Activated effector memory CD4-positive, alpha-beta T cell treated with Interleukin-2 at 50 U/mL for 16 hours (primary cell): ENCODE results near the gene LRR1.
"Not testable (repeated sequence)": the region's sequence is repeated elsewhere in the genome, so short reads cannot be mapped to it uniquely, and the experiment has no call there.

Experiments used
- DNase-seq: peaks from one replicate; pipeline ENCODE4 v3.0.0-alpha.2; 2020

The LRR1 gene, protein sequence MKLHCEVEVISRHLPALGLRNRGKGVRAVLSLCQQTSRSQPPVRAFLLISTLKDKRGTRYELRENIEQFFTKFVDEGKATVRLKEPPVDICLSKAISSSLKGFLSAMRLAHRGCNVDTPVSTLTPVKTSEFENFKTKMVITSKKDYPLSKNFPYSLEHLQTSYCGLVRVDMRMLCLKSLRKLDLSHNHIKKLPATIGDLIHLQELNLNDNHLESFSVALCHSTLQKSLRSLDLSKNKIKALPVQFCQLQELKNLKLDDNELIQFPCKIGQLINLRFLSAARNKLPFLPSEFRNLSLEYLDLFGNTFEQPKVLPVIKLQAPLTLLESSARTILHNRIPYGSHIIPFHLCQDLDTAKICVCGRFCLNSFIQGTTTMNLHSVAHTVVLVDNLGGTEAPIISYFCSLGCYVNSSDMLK

DNA sequence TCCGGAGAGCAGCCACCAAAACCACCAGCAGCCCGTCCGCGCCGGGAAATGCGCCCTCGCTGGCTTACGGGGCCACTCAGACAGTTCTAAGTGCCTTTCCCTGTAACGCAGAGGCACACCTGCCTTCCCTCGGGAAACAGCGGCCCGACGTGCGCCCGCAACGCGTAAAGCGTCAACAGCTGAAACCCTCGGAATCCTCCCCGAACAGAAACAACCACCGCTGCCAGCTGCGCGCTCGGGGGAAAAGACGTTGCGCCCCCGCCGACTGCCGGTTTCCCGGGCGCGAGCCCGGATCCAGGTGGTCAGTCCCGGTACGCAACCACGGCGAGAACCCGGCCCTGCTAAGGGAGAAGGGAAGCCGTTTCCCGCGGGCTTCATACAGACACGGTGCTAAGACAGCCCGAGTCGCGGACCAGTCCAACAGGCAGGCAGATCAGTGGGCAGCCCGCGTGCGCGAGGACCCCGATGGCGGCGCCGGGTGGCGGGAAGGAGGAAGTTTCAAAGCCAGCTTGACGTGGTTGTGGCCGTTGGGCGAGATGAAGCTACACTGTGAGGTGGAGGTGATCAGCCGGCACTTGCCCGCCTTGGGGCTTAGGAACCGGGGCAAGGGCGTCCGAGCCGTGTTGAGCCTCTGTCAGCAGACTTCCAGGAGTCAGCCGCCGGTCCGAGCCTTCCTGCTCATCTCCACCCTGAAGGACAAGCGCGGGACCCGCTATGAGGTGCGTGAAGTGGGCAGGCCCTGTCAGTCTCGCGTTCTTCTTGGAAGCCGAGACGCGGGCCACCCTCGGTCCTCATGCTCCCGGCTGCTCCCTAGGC is at the start of gene LRR1:
LRR1 (plus strand) TSS at position 456 of the 816 bp plus-strand sequence; CDS start at position 537, 81 bp downstream.
- peak; percentile 87 for DNase-seq

DNA sequence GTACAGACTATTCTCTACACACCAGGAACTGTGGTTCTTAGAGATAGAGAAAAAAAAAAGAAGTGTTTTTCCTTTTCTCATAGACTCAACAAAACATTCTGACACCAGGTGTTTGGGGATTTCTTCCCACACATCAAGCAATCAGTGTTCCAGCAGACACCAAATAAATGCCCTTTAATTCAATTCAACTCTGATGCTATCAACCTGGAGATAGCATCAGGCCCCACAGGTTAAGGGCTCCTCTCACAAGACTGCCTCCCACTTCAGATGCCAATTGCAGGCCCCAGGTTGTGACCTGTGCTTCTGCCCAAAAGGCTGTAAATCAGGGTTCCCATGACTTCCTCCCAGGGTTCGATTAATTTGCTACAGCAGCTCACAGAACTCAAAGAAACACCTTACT is 49.3 kb upstream of the LRR1 start:
- DNase-seq, result no peak

DNA sequence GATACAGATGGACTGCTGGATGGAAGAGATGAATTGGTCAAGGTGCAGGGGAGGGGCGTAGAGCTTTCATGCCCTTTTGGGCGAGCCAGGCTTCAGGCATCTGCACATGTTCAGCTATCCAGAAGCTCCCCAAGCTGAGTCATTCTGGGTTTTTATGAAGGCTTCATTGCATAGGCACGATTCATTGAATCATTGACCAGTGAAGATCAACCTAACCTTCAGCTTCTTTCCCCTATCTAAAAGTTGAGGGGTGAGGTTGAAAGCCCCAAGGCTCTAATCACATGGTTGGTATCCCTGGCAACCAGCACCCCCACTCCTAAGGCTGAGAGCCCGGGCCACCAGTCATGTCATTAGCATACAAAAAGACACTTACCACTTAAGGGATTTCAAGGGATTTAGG is 48.9 kb upstream of the LRR1 start:
- DNase-seq, result no peak

DNA sequence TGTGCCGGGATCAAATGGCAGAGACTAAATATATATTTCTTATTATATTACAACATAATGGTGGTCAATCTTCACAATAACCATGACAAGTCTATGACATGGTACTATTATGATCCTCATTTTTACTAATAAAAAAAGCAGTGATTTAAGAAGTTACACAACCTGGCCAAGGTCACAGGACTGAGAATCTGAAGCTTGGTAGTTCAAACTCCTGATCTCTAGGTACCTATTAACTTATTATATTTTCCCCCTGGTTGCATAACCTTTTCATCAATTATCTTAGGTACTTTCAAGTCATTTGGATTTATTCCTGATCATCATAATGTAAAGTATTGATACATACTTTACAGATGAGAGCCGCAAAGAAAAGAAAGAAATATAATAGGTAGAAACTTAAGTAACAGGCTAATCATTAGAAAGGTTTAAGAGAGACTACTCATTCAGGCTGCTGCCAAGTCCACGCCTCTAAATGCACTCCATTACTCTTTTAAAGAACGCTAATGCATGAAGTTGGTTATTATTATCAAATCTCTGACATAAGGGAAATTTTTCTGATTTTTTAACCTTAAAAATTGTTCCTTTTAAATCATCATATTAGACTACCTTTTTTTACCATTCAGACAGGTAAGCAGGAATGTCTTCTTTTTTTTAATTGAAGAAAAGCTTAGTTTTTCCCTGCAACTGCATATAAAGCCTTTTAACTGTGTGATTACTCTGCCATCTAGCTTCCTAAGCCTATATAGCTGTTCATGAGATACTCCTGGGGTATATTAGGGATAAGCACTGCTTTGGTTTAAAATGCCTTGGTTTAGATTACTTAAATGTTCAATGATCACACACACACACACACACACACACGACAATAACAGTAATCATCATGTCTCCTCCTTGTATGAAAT is 48.2 kb upstream of the LRR1 start:
- DNase-seq, result no peak

DNA sequence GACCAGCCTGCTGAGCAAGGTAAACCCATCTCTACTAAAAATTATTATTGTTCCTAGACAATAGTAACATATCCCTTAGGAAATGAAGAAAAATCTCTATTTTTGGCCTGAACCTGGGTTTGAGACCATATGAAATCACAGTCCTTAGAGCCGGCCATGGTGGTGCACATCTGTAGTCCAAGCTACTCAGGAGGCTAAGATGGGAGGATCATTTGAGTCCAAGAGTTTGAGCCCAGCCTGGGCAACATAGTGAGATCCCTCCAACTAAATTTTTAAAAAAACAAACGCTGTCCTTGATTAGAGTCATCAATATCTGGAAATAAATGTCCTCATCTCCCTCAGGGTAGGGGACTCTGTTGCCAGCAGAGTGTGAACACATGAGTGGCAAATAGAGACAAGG is 47.2 kb upstream of the LRR1 start:
- no peak for DNase-seq

DNA sequence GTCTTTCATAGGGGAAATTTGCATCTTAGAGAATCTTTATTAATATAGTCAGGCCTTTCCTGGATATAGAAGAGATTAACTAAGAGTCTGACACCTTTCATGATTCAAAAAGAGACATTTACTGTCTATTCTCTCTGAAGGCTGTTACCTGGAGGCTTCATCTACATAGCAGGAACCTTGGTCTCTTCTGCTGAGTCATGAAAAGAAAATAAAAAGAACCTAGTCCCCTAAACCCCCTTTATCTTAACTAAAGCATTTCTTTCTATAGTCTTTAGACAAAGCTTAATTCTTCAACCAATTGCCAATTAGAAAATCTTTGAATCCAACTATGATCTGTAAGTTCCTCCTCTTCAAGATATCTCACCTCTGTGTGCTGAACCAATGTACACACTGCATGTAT is 45.6 kb upstream of the LRR1 start:
- DNase-seq, result no peak

DNA sequence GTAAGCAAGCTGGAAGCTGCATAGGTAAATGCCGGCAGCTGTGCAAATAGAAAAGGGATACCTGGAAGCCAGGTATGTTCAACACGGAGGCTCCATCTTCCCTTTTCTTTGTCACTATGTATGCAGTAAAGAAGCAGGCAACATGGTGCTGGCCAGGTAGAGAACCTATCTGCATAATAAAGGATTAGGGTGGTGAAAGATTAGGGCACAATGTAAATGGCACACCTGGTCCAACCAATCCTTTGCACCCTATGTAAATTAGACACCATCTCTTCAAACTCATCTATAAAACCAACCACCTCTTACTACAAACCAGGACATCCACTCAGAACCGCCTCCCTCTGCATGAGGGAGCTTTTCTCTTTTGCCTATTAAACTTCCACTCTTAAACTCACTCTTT is 44.8 kb upstream of the LRR1 start:
- DNase-seq, result no peak

DNA sequence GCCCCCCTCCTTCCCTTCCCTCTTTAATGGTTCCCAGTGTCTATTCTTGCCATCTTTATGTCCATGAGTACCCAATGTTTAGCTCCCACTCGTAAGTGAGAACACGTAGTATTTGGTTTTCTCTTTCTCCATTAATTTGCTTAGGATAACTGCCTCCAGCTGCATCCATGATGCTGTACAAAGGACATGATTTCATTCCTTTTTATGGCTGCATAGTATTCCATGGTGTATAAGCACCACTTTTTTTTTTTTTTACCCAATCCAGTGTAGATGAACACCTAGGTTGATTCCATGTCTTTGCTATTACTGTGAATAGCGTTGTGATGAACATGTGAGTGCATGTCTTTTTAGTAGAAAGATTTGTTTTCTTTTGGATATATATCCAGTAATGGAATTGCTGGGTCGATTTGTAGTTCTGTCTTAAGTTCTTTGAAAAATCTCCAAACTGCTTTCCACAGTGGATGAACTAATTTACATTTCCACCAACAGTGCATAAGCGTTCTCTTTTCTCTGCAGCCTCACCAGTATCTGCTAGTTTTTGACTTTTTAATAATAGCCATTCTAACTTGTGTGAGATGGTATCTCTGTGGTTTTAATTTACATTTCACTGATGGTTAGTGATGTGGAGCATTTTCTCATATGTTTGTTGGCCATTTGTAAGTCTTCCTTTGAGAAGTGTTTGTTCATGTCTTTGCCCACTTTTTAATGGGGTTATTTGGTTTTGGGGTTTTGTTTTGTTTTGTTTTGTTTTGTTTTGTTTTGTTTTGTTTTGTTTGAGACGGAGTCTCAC is 38.6 kb upstream of the LRR1 start:
- no peak for DNase-seq

DNA sequence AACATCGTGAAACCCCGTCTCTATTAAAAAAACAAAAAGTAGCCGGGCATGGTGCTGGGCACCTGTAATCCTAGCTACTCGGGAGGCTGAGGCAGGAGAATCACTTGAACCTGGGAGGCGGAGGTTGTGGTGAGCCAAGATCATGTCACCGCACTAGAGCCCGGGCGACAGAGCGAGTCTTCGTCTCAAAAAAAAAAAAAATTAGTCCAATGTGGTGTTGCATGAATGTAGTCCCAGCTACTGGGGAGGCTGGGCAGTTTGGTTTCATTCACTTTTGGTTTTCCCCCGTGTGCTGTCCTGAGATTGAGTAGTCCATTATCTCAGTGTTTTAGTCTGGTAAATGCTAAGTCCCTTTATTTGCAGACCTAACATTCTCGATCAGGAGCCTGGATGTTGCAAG is 32.0 kb upstream of the LRR1 start:
- DNase-seq, result no peak

DNA sequence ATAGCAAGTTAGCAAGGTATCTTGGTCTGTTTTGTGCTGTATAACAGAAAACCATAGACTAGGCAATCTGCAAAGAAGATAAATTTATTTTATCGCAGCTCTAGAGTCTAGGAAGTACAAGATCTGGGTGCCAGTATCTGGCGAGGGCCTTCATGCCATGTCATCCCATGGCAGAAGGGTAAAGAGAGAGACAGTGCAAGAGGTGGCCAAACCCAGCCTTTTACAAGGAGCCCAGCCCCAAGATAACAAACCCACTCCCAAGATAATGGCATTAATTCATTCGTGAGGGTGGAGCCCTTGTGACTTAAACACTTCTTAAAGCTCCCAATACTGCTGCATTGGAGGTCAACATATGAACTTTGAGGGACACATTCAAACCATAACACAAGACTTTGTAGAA is 29.5 kb upstream of the LRR1 start:
- DNase-seq, result no peak

DNA sequence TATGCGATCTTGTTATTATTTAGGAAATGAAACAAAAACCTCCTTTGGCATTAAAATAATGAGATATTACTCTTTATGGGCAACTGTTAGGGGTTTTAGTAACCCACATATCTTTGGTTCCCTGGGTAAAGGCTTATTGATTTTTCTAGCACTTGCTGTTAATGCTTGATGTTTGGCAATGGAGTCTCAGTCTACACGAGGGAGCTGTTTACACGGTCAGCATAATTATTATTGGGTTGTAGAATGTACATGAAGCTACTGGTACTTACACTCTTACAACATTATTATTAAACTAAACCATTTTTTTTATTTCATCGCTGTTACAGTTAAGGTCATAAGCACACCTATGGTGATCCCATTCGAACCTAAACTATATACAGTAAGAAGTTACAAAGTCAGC is 24.7 kb upstream of the LRR1 start:
- DNase-seq, result no peak

DNA sequence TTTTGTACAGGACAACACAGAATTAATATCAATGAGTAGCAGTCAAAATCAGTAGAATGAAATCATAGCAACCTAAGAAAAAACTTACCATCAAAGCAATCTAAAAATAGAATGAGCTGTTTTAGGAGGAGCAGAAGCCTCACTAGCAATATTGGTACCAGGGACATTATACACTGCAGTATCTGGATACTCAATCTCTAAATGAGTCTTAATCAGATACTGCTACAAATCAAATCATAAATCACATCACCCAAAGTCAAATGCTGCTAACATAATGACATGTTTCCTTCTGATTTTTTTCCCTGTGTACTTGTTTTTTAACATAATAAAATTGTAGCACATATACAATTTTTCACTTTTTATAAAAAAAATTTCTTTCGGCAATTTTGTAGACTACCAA is 20.6 kb upstream of the LRR1 start:
- DNase-seq, result no peak

DNA sequence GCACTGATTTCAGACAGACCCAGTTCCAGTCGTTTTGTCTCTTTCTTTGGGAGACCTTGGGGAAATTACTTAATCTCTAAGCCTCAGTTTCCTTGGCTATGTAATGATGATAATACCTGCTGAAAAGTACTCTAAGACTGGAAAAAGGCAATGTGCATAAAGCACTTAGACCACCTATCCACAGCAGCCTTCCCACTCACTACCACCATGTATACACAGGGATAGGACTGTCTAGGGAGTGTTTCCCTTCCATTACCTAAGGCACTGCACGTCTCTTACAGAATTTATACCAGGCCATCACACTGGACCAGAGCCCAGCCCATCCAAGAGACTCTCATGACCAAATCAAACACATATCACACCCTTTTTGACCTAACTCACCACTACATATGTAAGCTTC is 18.9 kb upstream of the LRR1 start:
- no peak for DNase-seq

DNA sequence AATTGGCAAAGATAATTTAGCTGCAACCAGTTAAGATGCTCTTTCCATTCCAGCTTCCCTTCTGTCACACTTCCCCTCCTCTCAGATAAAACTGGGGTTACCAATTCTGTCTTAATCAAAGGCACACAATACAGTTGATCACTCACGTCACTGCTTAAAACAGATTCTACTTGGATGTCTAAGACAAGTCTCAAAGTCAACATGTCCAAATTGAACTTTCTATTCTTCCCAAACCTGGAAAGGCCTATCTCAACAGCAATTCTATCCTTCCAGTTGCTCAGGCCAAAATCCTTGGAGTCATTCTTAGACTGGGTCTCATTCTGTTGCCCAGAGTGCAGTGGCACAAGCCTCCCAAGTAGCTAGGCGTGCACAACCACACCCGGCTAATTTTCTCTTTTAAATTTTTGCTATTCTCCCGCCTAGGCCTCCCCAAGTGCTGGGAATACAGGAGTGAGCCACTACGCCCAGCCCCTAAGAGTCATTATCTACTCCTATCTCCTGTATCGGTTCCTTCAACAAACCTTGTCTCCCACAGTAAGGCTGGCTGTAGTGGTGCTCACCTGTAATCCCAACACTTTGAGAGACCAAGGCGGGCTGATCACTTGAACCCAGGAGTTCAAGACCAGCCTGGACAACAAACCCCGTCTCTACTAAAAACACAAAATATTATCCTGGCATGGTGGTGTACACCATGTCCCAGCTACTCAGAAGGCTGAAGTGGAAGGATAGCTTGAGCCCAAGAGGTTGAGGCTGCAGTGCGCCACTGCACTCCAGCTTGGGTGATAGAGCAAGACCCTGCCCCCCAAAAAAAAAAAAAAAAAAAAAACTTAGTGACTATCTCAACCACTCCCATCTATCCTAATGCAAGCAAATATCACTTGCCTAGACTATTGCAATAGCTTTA is 17.3 kb upstream of the LRR1 start:
- no peak for DNase-seq

DNA sequence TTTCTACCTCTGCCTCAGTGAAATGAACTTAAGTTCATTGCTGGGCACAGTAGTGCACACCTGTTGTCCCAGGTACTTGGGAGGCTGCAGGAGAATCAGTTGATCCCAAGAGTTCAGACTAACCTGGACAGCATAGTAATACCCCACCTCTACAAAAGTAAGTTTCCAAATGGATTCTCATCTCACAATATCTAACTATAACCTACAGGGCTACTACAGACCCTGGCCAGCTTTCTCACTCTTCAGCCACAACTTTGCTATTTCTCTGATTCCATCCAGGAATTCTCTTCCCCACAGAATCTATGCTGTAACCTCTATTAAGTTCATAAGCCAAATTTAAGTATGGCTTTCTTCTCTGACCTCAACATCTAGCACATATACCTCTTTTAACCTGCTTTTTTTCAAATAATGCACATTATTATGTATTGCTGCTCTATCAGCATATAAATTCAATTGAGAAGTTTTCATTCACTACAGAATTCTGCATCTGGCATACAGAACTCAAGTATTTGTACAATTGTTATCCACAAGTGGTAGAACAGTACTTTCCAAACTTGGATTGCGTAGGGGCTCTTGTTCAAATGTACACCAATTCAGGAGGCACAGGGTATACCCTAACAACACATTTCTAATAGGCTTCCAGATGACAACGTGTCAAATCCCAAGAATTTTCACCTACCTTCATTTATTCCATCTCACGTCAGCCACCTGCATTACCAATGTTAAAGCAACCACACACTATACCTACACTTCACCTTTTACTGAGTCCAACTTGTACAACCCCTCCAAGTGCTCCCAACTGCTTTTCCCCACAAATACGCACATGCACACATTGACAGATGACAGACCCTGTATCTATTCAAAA is 16.4 kb upstream of the LRR1 start:
- DNase-seq, result no peak

DNA sequence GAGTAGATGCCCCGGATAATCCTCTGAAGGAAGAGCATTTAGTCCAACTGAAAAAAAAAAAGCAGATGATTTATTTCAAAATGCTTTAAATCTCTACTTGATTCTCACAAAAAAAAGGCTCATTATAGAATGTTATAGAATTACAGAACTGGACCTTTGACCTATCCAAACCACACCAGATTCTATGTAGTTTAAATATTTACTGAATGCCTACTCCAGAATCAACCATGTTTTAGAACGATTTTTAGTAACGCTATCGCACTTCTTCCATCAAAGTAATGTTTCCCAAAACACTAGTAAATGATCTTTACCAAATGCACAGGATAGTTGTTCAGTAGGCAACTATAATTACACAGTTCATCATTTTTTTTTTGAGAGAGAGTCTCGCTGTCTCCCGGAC is 15.1 kb upstream of the LRR1 start:
- DNase-seq, result no peak

DNA sequence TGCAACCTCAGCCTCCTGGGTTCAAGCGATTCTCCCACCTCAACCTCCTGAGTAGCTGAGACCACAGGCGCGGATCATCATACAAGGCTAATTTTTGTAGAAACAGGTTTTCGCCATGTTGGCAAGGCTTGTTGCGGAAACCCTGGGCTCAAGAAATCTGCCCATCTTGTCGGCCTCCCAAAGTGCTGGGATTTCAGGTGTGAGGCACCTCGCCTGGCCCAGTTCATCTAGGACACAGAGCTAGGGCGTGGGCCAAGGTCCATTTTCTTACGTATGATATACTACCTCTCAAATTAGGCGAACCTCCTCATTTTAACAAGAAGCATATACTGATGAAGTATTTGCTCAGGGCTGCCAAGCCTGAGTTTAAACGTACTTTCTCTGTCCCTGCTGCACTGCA is 14.7 kb upstream of the LRR1 start:
- DNase-seq, result no peak

DNA sequence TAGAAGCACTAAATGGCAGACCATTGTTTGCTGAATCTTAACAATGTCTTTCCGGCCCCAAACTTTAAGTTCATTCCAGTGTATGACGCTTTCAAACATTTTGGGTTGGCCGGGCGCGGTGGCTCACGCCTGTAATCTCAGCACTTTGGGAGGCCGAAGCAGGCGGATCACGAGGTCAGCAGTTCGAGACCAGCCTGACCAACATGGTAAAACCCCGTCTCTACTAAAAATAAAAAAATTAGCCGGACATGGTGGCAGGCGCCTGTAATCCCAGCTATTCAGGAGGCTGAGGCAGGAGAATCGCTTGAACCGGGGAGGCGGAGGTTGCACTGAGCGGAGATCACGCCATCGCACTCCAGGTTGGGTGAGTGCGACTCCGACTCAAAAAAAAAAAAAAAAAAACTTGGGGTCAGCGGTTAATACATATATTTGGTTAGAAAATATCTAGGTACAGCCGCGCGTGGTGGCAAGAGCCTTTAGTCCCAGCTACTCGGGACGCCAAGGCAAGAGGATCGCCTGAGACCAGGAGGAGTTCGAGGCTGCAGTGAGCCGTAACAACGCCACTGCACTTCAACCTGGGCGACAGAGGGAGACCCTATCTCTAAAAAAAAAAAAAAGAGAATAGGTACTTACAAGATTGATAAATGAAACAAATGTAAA is 13.6 kb upstream of the LRR1 start:
- not testable (repeated sequence) for DNase-seq

DNA sequence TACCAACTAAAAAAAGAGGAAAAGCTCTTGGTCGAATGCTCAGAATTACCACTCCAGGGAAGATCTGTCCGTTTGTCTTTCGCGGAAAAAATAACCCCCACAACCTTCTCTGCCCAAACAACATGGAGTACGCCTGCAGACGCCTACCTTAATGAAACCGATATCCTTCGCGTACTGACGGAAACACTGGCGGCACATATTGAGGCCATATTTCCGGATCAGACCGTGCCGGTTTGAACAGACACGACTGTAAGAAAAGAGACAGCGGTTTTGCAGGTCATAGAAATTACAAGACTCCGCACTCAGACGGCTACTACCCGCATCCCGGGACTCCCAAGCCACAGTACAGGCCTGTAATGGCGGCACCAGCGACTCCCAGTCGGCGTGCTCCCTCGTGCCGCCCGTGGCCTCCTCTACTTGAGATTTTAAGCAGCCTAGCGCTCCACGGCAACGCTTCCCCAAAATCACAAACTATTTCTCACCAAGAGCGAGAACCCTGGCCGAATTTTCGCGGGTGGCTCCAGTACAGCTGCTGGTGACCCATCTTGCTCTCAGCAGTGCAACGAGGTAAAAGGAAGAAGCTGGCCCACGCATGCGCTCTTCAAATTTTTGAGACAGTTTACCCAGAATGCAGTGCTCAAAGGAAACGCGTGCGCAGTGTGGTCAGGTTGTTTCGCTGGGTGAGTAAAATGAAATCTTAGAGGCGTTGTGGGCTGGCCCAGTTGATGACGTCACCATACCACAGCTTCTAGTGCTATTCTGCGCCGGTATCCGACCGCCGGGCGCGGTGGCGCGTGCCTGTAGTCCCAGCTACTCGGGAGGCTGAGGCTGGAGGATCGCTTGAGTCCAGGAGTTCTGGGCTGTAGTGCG is 12.7 kb upstream of the LRR1 start, which contains the start of gene RPS29:
RPS29 (minus strand) TSS at position 578 of the 870 bp plus-strand sequence; CDS start at position 544, 34 bp downstream.
- DNase-seq, result peak; percentile 97
